Measurements from ENCODE around the gene SYT7.

GRCh38 chr11:61627850-61628661 lies 47.2 kb upstream of the SYT7 start:
- TF ChIP-seq, protein P1, sequence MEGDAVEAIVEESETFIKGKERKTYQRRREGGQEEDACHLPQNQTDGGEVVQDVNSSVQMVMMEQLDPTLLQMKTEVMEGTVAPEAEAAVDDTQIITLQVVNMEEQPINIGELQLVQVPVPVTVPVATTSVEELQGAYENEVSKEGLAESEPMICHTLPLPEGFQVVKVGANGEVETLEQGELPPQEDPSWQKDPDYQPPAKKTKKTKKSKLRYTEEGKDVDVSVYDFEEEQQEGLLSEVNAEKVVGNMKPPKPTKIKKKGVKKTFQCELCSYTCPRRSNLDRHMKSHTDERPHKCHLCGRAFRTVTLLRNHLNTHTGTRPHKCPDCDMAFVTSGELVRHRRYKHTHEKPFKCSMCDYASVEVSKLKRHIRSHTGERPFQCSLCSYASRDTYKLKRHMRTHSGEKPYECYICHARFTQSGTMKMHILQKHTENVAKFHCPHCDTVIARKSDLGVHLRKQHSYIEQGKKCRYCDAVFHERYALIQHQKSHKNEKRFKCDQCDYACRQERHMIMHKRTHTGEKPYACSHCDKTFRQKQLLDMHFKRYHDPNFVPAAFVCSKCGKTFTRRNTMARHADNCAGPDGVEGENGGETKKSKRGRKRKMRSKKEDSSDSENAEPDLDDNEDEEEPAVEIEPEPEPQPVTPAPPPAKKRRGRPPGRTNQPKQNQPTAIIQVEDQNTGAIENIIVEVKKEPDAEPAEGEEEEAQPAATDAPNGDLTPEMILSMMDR (IDR thresholded peaks at IDR 0.05): peak; percentile 44 to 77 (median 48)
- peak in 1 of 2 donors; percentile 44 for TF ChIP-seq POLR2AphosphoS5 (IDR thresholded peaks at IDR 0.05; ENCODE audit: insufficient read depth in 1 of 2, low read depth in 1 of 2)
